Activated T-cell treated with anti-CD3 and anti-CD28 coated beads, Interleukin-2, amount 50 U/mL, for 72 hours (primary cell): ENCODE measurements around the gene LY6G6C. TPM values are rescaled to one million over a fixed set of nuclear protein-coding genes. Genes with fewer than 3 reads are reported as not detected.
A peak's percentile ranks its signal among the peaks of the same experiment; 100 is the strongest.

Experiments
- ATAC-seq, 2 donors: fragments of 150-1000 bp; cut with Tn5 transposase; replicated peaks in 1 of 2; 2 replicates each; pipeline ENCODE4 v1.10.0; 2021; ENCODE audit warnings: moderate library complexity in 2 of 2, mild to moderate bottlenecking in 1 of 2
- DNase-seq, 2 donors: peaks; one replicate each; pipeline ENCODE4 v3.0.0; 2021 to 2022; ENCODE audit warnings: mixed read lengths in 1 of 2
- H3K27ac Mint-ChIP-seq: one replicate; pipeline ENCODE4 v1.8.0; 2022; ENCODE audit warnings: mild to moderate bottlenecking, moderate library complexity, mixed read lengths
- H3K27me3 Mint-ChIP-seq: one replicate; pipeline ENCODE4 v1.8.0; 2022; ENCODE audit warnings: low read depth, mixed read lengths
- H3K36me3 Mint-ChIP-seq, 2 donors: one replicate each; pipeline ENCODE4 v1.8.0; 2022; ENCODE audit warnings: mixed read lengths in 2 of 2, mild to moderate bottlenecking in 1 of 2; ENCODE audit not compliant: insufficient read depth in 2 of 2
- H3K4me1 Mint-ChIP-seq: one replicate; pipeline ENCODE4 v1.8.0; 2022; ENCODE audit warnings: low read depth, mixed read lengths
- H3K4me3 Mint-ChIP-seq, 2 donors: one replicate each; pipeline ENCODE4 v1.8.0; 2022; ENCODE audit warnings: mild to moderate bottlenecking in 2 of 2, mixed read lengths in 2 of 2, moderate library complexity in 2 of 2
- H3K9me3 Mint-ChIP-seq, 2 donors: one replicate each; pipeline ENCODE4 v1.8.0; 2022; ENCODE audit warnings: mixed read lengths in 2 of 2
- total RNA-seq, 2 donors: library from RNA; stranded (reverse); gene quantifications; one replicate each; pipeline ENCODE4 v1.2.3, GENCODE V29; 2022

The LY6G6C gene
- total RNA-seq, 2 donors from 2014 or later = 0.25 to 0.67 TPM

DNA sequence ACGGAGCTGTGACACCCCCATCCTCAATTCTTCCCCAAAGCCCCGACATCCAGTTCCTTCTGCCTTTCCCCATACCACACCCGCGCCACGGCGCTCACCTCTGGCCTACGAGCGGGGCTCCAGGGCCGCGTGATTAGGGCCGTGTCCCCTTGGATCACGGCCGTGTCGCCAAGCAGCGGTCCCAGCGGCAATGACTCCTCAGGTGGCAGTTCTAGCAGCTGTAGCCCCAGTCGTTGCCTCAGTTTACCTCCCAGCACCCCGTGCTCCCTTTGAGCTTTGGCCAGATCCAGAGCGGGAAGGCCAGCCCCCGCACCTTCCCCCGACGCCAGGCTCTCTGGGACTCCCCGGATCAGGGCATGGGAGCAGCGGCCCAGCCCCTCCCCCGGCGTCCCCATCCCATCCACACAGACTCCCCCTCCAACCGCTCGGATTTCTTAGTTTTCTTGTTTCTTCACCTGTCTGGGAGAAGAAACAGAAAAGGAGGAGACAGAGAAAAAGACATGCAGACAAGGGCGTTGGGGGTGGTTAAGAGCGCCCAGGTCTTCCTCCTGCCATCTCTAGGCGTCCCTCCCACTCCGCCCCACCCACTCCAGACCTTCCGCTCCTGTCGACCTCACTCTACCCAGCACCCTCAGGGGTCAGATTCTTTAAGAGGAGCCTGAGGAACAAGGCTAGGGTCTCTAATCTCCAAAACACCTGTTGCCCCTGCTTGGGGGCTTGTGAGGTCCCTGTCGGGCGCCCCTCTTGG, 7.4 kb upstream of the LY6G6C start, which contains the start of gene DDAH2:
TSS of gene DDAH2 (minus strand) at position 533 of the 748 bp plus-strand sequence. CDS start at position 395, 138 bp downstream.
- peak; percentile 14 to 16 for ATAC-seq
- no peaks in the 10 kb centered on the region for H3K9me3 Mint-ChIP-seq
- no peak within 1 kb of the TSS for H3K27ac Mint-ChIP-seq
- no peaks in the 10 kb centered on the region for H3K27me3 Mint-ChIP-seq
- no peak for DNase-seq
- peak within 1 kb of the TSS; percentile 83 to 94 for H3K4me3 Mint-ChIP-seq
- H3K36me3 Mint-ChIP-seq = peaks cover 7 to 16% of the 10 kb centered on the region in 2 donors
- H3K4me1 Mint-ChIP-seq = peaks cover 58% of the 10 kb centered on the region

DNA sequence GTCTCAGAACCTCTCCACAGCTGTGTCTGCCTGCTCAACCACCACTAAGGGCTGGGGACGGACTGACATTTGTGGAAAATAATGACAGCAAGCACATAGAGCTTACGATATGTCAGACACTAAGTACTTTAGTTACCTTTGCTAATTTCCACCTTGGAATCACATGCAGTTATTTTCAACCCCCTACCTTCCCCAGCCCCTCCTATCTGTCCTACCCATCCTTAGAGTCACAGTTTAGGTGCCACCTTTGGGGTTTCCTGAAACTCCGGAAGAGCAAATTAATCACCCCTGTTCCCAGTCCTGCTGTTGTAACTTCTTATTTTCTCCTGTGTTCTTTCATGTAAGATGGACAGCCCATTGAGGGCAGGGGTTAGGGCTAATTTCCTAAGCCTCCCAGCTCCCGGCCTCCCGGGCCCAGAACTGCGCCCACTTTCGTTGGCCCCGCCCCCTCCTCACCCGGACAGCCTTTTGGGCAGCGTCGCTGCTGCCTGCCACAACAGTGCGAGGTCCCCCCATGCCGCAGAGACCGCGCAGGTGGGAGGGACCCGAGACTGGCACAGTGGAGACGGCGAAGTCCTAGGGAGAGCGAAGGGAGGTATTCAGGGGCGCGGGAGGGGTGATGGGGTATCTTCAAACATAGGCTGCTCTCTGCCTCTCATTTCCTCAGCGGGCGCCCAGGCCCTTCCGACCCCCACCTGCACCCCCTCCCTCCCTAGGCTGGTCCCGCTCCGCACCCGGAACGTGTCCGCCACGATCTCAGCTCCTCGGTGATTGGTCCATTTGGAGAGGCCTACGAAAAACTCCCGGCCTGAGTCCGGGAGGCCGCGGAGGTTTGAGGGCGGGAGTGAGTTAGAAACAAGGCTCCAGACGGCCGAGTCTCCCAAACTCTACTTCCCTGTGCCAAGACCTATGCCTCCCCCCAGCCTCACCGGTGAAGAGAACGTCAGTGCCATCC, 6.4 kb upstream of the LY6G6C start:
- Mint-ChIP-seq H3K4me1 (peaks cover 54% of the 10 kb centered on the region), H3K36me3 (peaks cover 3 to 12% of the 10 kb centered on the region in 2 donors)
- no peak for ATAC-seq

DNA sequence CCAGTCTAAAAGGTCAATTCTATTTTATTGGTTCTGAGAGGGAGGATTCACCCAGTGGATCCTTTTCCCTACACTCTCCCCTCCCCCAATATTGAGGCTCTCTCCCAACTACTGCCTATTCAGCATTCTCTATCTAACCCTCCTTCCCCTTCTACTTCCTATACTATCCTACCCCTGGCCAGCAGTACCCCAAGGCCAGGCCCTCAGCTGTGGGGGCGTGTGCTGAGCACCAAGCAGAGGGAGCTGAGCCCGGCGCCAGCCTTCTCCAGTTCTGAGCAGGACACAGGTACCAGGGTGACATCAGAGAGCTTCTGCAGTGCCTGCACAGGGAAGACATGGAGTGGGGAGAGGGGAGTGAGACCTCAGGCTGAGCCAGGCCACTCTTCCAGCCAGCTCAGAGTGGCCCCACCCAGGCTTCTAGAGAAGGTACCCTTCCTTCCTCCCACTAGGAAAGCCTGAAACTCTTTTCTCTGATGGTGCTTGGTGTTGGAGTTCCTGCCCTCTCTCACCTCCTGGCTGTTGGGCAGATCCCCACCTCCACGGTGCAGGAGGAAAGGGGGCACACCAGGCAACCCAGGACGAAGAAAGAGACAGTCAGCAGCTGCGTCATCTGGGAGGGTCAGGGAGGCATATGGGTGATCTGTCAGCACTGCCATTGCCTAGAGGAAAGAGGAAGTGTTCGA, 5.6 kb upstream of the LY6G6C start:
- H3K36me3 Mint-ChIP-seq = peaks cover 3 to 12% of the 10 kb centered on the region in 2 donors
- peaks cover 55% of the 10 kb centered on the region for H3K4me1 Mint-ChIP-seq
- no peak for DNase-seq
- H3K9me3 Mint-ChIP-seq = no peaks in the 10 kb centered on the region
- ATAC-seq = no peak
- peak overlapping the region; percentile 34 to 55 for H3K4me3 Mint-ChIP-seq
- no peak overlapping the region for H3K27ac Mint-ChIP-seq
- H3K27me3 Mint-ChIP-seq = no peaks in the 10 kb centered on the region

More for the DNA sequence above, 6.4 kb upstream of the LY6G6C start:
- H3K27ac Mint-ChIP-seq = no peak overlapping the region
- H3K27me3 Mint-ChIP-seq = no peaks in the 10 kb centered on the region
- no peaks in the 10 kb centered on the region for H3K9me3 Mint-ChIP-seq
- no peak for DNase-seq
- H3K4me3 Mint-ChIP-seq = peak overlapping the region; percentile 55 to 83

DNA sequence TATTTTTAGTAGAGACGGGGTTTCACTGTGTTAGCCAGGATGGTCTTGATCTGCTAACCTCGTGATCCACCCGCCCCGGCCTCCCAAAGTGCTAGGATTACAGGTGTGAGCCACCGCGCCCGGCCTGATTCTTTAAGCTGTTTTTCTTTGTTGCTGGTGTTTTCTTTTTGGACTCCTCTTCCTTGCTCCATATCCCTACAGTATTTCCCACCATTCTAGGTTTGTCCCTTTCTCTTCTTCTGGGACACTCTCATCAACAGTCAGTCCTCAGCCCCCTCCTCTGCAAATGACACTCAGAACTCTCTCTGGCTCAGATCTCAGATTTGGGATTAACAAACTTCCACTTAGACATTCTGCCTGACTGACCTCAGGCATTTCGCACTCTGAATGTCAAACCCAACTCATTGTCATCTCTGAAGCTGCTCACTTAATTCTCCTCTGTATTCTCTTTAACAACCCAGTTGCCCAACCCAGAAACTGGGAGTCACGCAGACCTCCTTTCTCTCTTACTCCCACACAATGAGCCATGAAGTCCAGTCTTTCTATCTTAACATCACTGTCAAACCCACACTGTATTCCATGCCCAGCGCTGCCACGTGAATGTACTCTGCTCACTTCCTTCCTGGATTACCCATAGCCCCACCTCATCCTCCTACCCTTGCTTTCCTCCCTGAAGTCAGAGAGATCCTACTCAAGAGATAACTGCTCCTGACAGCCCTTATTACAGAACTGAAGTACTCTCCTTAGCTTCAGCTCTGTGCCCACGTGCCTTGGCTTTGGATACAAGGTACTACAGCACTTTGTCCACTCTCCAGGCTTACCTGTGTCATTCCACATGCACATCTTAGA, 4.2 kb upstream of the LY6G6C start:
- H3K9me3 Mint-ChIP-seq = no peaks in the 10 kb centered on the region
- no peaks in the 10 kb centered on the region for H3K27me3 Mint-ChIP-seq
- peaks cover 0 to 5% of the 10 kb centered on the region in 2 donors for H3K36me3 Mint-ChIP-seq
- no peak for DNase-seq
- ATAC-seq = peak in 1 of 2 donors; percentile 12
- H3K4me3 Mint-ChIP-seq = no peak overlapping the region
- peaks cover 56% of the 10 kb centered on the region for H3K4me1 Mint-ChIP-seq
- no peak overlapping the region for H3K27ac Mint-ChIP-seq

DNA sequence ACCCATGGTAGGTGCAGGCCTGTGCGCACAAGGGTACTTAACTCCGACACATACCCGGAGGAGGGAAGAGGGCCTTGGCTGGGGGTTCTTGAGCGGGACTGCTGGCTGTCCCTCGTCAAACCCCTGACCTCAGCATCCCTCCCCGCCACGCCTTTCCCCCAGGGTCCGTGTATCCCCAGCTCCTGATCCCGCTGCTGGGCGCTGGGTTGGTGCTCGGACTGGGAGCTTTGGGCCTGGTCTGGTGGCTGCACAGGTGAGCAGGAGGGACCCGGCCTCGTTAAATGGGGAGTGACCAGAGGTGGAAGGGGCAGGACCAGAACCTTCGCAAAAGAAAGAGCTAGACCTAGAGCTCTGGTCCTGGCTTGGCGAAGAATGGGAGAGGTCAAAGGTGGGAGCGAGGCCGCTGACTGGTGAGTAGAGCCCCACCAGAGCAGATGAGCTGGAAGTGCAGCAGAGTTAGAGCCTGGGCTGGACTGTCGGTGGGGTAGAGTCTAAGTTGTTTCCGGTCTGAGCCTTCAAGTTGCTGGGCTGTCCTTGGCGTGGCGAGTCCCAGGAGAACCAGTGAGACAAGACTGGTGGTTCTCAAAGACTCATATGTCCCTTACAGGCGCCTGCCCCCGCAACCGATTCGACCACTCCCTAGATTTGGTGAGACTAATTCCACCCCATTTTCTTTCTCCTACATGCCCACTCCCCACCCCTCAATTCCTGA, 2.6 kb upstream of the LY6G6C start:
- H3K9me3 Mint-ChIP-seq = no peaks in the 10 kb centered on the region
- no peak overlapping the region for H3K27ac Mint-ChIP-seq

DNA sequence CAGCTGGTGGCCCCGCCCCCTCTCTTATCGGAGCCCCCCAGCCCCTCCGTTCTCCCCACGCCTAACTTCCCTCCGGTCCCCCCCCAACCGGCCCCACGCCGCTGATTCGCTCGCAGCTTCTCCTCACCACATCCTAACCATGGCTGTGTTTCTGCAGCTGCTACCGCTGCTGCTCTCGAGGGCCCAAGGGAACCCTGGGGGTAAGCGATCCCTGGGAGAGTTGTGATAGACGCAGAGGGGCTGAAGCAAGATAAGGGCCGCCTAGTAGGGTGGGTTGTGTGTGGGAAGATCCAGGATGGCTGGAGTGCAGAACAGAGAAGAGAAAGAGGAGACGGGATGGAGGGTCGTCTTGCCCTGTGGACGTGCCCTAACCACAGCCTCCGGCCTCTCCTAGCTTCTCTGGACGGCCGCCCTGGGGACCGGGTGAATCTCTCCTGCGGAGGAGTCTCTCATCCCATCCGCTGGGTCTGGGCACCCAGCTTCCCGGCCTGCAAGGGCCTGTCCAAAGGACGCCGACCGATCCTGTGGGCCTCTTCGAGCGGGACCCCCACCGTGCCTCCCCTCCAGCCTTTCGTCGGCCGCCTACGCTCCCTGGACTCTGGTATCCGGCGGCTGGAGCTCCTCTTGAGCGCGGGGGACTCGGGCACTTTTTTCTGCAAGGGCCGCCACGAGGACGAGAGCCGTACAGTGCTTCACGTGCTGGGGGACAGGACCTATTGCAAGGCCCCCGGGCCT, 1.9 kb upstream of the LY6G6C start, which contains the start of gene MPIG6B:
TSS of gene MPIG6B (plus strand) at position 129 of the 735 bp plus-strand sequence. CDS start at position 140, 11 bp downstream.
- no peak within 1 kb of the TSS for H3K4me3 Mint-ChIP-seq
- peaks cover 37% of the 10 kb centered on the region for H3K4me1 Mint-ChIP-seq
- DNase-seq (no peak), ATAC-seq (no peak)
- no peaks in the 10 kb centered on the region for H3K9me3 Mint-ChIP-seq
- H3K27ac Mint-ChIP-seq = no peak within 1 kb of the TSS
- peaks cover 0 to 2% of the 10 kb centered on the region in 2 donors for H3K36me3 Mint-ChIP-seq
- H3K27me3 Mint-ChIP-seq = no peaks in the 10 kb centered on the region

More for the DNA sequence above, 2.6 kb upstream of the LY6G6C start:
- ATAC-seq (no peak), DNase-seq (no peak)
- Mint-ChIP-seq H3K27me3 (no peaks in the 10 kb centered on the region), H3K4me3 (no peak overlapping the region), H3K4me1 (peaks cover 44% of the 10 kb centered on the region), H3K36me3 (peaks cover 0 to 2% of the 10 kb centered on the region in 2 donors)

DNA sequence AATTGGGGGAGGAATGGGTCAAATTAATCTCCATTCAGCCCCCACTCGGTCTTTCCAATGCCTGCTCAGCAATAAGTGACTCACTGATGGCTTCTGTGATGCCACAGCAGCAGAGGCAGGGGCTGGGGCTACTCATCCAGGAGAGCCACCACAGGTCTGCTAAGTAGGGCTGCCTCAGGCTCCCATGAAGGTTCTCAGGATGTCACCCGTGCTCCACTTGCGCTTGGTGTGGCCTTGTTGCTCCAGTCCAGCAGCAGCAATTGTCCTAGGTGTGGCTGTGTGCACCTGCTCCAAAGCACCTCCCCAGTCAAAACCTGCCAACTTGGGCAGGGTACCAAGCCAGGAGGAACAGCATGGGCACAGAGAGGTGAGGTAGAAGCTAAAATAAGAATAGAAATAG, 627 bp upstream of the LY6G6C start:
- no peak for ATAC-seq
- Mint-ChIP-seq H3K4me3 (no peak overlapping the region), H3K27me3 (no peaks in the 10 kb centered on the region), H3K36me3 (peaks cover 0 to 2% of the 10 kb centered on the region in 2 donors), H3K4me1 (peaks cover 28% of the 10 kb centered on the region), H3K27ac (no peak overlapping the region), H3K9me3 (no peaks in the 10 kb centered on the region)
- DNase-seq = no peak

DNA sequence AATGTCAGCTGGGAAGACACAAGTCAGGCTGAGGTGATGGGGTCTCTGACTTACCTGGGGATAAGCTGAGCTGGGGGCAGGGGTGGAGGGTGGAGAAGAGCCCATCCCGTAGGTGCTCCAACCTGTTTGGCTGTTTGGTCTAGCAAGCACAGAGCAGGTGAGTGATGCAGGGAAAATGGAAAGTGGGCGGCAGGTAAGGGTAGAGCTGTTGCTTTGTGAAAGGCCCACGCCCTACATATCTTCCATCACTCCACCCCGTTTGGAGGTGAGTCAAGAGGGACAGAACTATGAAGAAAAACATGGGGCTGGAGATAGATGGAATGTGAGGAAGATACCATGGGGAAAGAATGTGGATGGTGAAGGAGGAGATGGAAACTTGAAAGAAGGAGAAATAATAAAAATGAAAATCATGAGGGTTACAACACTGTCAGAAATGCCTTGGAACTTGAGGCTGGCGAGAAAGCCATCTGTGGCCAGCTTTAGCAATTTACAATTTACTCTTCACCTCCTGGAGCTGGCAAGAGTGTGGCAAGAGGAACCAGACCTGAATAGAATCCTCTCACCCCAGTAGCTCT, 1.3 kb downstream of the LY6G6C start:
- ATAC-seq = no peak
- no peak overlapping the region for H3K4me3 Mint-ChIP-seq
- no peaks in the 10 kb centered on the region for H3K27me3 Mint-ChIP-seq
- DNase-seq = no peak
- peaks cover 9% of the 10 kb centered on the region for H3K4me1 Mint-ChIP-seq
- no peaks in the 10 kb centered on the region for H3K9me3 Mint-ChIP-seq
- H3K27ac Mint-ChIP-seq = no peak overlapping the region
- H3K36me3 Mint-ChIP-seq = no peaks in the 10 kb centered on the region

DNA sequence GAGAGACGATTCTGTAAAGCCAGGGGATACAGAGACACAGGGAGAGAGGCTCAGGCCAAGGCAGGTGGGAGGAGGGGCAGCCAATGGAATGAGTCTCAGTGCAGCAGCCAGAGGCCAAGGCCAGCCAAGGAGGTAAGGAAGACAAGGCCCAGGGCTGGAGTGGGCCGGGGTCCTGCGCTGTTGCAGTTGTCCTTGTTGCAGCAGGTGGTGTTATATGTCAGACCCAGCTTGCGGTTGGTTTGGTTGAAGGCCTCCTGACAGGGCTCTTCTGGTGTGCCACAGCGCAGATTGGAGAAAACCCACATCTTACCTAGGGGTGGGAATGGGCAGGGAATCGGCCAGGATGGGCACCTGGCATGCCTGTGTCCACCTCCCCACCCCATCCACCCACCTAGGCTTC, 2.5 kb downstream of the LY6G6C start:
- ATAC-seq (no peak), DNase-seq (no peak)
- no peak overlapping the region for H3K27ac Mint-ChIP-seq
- no peak overlapping the region for H3K4me3 Mint-ChIP-seq
- peaks cover 13% of the 10 kb centered on the region for H3K4me1 Mint-ChIP-seq
- no peaks in the 10 kb centered on the region for H3K9me3 Mint-ChIP-seq
- H3K36me3 Mint-ChIP-seq = no peaks in the 10 kb centered on the region
- peaks cover 3% of the 10 kb centered on the region for H3K27me3 Mint-ChIP-seq

DNA sequence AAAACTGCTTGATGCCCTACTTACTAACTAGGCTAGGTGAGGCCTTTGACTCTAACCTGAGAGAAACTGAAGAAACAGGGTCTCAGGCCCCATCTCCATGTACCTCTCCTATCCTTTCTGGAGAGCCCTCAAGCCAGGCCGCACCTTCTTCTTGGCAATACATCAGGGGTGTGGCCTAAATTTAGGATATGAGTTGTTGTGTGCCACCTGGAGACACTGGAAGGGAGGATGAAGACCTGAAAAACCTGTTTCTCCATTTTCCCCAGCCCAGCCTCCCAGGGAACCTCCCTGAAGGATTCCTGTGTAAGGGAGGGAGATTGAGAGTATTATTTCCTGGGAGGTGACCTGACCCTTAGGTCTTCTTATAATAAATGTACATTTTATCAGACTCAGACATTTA, 3.3 kb downstream of the LY6G6C start:
- Mint-ChIP-seq H3K36me3 (no peaks in the 10 kb centered on the region), H3K27me3 (peaks cover 6% of the 10 kb centered on the region), H3K4me1 (peaks cover 13% of the 10 kb centered on the region), H3K9me3 (no peaks in the 10 kb centered on the region), H3K4me3 (no peak overlapping the region), H3K27ac (no peak overlapping the region)
- ATAC-seq (no peak), DNase-seq (no peak)
